Liver (tissue), 3 donors: ENCODE results near the gene SRRM3.
"Not testable (repeated sequence)": the region's sequence is repeated elsewhere in the genome, so short reads cannot be mapped to it uniquely, and the experiment has no call there.

Source experiments
- ATF3 ChIP-seq: IDR thresholded peaks from 2 replicates; pipeline ENCODE4 v1.6.1; 2016; ENCODE audit warnings: antibody characterized with exemption
- CTCF ChIP-seq: fragments of 150-350 bp; IDR thresholded peaks from 2 replicates; pipeline ENCODE4 v1.5.1; 2017; ENCODE audit warnings: improper control_type of control experiment, low read depth, low read length; ENCODE audit not compliant: missing input control
- HNF4A ChIP-seq, 2 donors: conservative IDR thresholded peaks; 2 replicates each; pipeline ENCODE4 v1.6.1; 2016; ENCODE audit warnings: antibody characterized with exemption in 2 of 2, mild to moderate bottlenecking in 2 of 2
- JUND ChIP-seq, 2 donors: IDR thresholded peaks; 2 replicates each; pipeline ENCODE4 v1.6.1; 2016; ENCODE audit warnings: antibody characterized with exemption in 2 of 2
- MAX ChIP-seq: IDR thresholded peaks from 2 replicates; pipeline ENCODE4 v1.6.1; 2016; ENCODE audit warnings: antibody characterized with exemption
- RAD21 ChIP-seq, 2 donors: IDR thresholded peaks; 2 replicates each; pipeline ENCODE4 v1.6.1; 2016; ENCODE audit warnings: antibody characterized with exemption in 2 of 2, mild to moderate bottlenecking in 2 of 2
- REST ChIP-seq: IDR thresholded peaks from 2 replicates; pipeline ENCODE4 v1.6.1; 2016; ENCODE audit warnings: antibody characterized with exemption, mild to moderate bottlenecking
- RXRA ChIP-seq, 2 donors: IDR thresholded peaks; 2 replicates each; pipeline ENCODE4 v1.6.1; 2017 to 2018; ENCODE audit warnings: antibody characterized with exemption in 2 of 2, mild to moderate bottlenecking in 1 of 2
- SP1 ChIP-seq: IDR thresholded peaks from 2 replicates; pipeline ENCODE4 v1.6.1; 2018; ENCODE audit warnings: antibody characterized with exemption, mild to moderate bottlenecking
- TAF1 ChIP-seq: conservative IDR thresholded peaks from 2 replicates; pipeline ENCODE4 v1.6.1; 2016; ENCODE audit warnings: antibody characterized with exemption, mild to moderate bottlenecking
- YY1 ChIP-seq: IDR thresholded peaks from 2 replicates; pipeline ENCODE4 v1.6.1; 2016; ENCODE audit warnings: antibody characterized with exemption, mild to moderate bottlenecking
- ZBTB33 ChIP-seq: IDR thresholded peaks from 2 replicates; pipeline ENCODE4 v1.6.1; 2016; ENCODE audit warnings: antibody characterized with exemption
- donor health status: healthy.
- donor health status: healthy.

GRCh38 chr7:76153571-76154230 is 48.0 kb upstream of the SRRM3 start:
- not testable (repeated sequence) for TF ChIP-seq CTCF; MAX; TAF1; SP1; REST; ATF3; YY1; ZBTB33; RAD21 (IDR thresholded peaks at IDR 0.05); HNF4A (conservative IDR thresholded peaks at IDR 0.05); JUND (IDR thresholded peaks at IDR 0.05); RXRA (IDR thresholded peaks at IDR 0.05)
